GF-D8 (cell line): Measurements from ENCODE around the gene HES3.

Experiments
- DNase-seq: peaks from one replicate; lab custom pipeline; 2025; lab: John Stamatoyannopoulos, UW

The HES3 gene

GRCh38 chr1:6262555-6263420 is 18.8 kb downstream of the HES3 start:
- DNase-seq, result no peak

- no peak for DNase-seq
Observed at GRCh38 chr1:6263716-6264115, 19.7 kb downstream of the HES3 start.

- DNase-seq, result no peak
Observed at GRCh38 chr1:6265151-6265550, 21.2 kb downstream of the HES3 start.

GRCh38 chr1:6266641-6267040 is 22.7 kb downstream of the HES3 start:
- no peak for DNase-seq

GRCh38 chr1:6267686-6268322 is 23.8 kb downstream of the HES3 start:
- no peak for DNase-seq

GRCh38 chr1:6268415-6268814 is 24.4 kb downstream of the HES3 start:
- DNase-seq, result no peak

GRCh38 chr1:6269296-6269695 is 25.3 kb downstream of the HES3 start:
- DNase-seq, result no peak

- no peak for DNase-seq
Observed at GRCh38 chr1:6269720-6270400, 25.9 kb downstream of the HES3 start.

GRCh38 chr1:6270401-6270800 is 26.4 kb downstream of the HES3 start:
- no peak for DNase-seq

- DNase-seq, result no peak
Observed at GRCh38 chr1:6271006-6271405, 27.0 kb downstream of the HES3 start.

GRCh38 chr1:6271554-6271953 is 27.6 kb downstream of the HES3 start:
- DNase-seq, result no peak

- no peak for DNase-seq
Observed at GRCh38 chr1:6272452-6272851, 28.5 kb downstream of the HES3 start.

GRCh38 chr1:6272868-6273267 is 28.9 kb downstream of the HES3 start:
- DNase-seq, result no peak

GRCh38 chr1:6273380-6273891 is 29.5 kb downstream of the HES3 start:
- DNase-seq, result no peak

- DNase-seq, result no peak
Observed at GRCh38 chr1:6274102-6274501, 30.1 kb downstream of the HES3 start.

- DNase-seq, result no peak
Observed at GRCh38 chr1:6274622-6275139, 30.7 kb downstream of the HES3 start.

GRCh38 chr1:6275826-6276782 is 32.1 kb downstream of the HES3 start:
- no peak for DNase-seq

GRCh38 chr1:6276811-6277555 is 33.0 kb downstream of the HES3 start:
- no peak for DNase-seq

- DNase-seq, result no peak
Observed at GRCh38 chr1:6278263-6278662, 34.3 kb downstream of the HES3 start.

- DNase-seq, result no peak
Observed at GRCh38 chr1:6279066-6279465, 35.1 kb downstream of the HES3 start.
